A673 (cell line): ENCODE measurements around the gene ACP1. TPM values are rescaled to one million over a fixed set of nuclear protein-coding genes. Genes with fewer than 3 reads are reported as not detected.

Experiments used
- BruUV-seq: library from RNA; stranded (reverse); fragments of 400-500 nt; replicated peaks from 2 replicates; lab custom pipeline; 2021; lab: Mats Ljungman, UMichigan
- CTCF ChIA-PET: fragments of 300-600 bp; sonication (Branson Sonifier 250); formaldehyde crosslinking; loops from one replicate; lab custom pipeline; 2022; ENCODE audit warnings: antibody characterized with exemption; lab: Charles Lee
- POLR2A ChIA-PET: fragments of 300-600 bp; sonication (Branson Sonifier 250); formaldehyde crosslinking; loops from one replicate; lab custom pipeline; 2022; ENCODE audit warnings: antibody characterized with exemption; ENCODE audit not compliant: low non-redundant PET; lab: Charles Lee
- DNase-seq: peaks from one replicate; pipeline ENCODE4 v3.0.0-alpha.2; 2015; ENCODE audit warnings: low spot score
- H3K27ac ChIP-seq: fragments of 200-600 bp; sonication (generic); 2 replicates; pipeline ENCODE4 v1.5.1; 2016; ENCODE audit warnings: mixed run types, low read depth, mild to moderate bottlenecking, mixed read lengths, antibody characterized with exemption, low read length; ENCODE audit not compliant: poor library complexity, severe bottlenecking
- H3K27me3 ChIP-seq: fragments of 200-600 bp; sonication (generic); replicated peaks from 2 replicates; pipeline ENCODE4 v1.6.1; 2017; ENCODE audit warnings: mixed run types, low read depth, mild to moderate bottlenecking, mixed read lengths, antibody characterized with exemption, low read length; ENCODE audit not compliant: insufficient read depth, poor library complexity
- H3K36me3 ChIP-seq: fragments of 200-600 bp; sonication (generic); 2 replicates; pipeline ENCODE4 v1.6.1; 2016; ENCODE audit warnings: mixed run types, mild to moderate bottlenecking, mixed read lengths, antibody characterized with exemption, low read length; ENCODE audit not compliant: insufficient read depth, poor library complexity, severe bottlenecking
- H3K4me1 ChIP-seq: fragments of 200-600 bp; sonication (generic); 2 replicates; pipeline ENCODE4 v1.6.1; 2017; ENCODE audit warnings: mixed run types, mild to moderate bottlenecking, mixed read lengths, antibody characterized with exemption, low read length; ENCODE audit not compliant: insufficient read depth, poor library complexity, severe bottlenecking
- H3K4me3 ChIP-seq: fragments of 200-600 bp; sonication (generic); 2 replicates; pipeline ENCODE4 v1.5.1; 2016; ENCODE audit warnings: low read depth, mixed run types, mild to moderate bottlenecking, mixed read lengths, low read length; ENCODE audit not compliant: poor library complexity, severe bottlenecking
- H3K9me3 ChIP-seq: fragments of 200-600 bp; sonication (generic); 2 replicates; pipeline ENCODE4 v1.6.1; 2016; ENCODE audit warnings: mixed run types, low read depth, mild to moderate bottlenecking, mixed read lengths, antibody characterized with exemption, low read length; ENCODE audit not compliant: poor library complexity, severe bottlenecking
- EZH2 ChIP-seq: fragments of 200-600 bp; sonication (generic); IDR thresholded peaks from 2 replicates; pipeline ENCODE4 v1.6.1; 2017; ENCODE audit warnings: borderline replicate concordance, low read depth, mild to moderate bottlenecking, mixed read lengths, antibody characterized with exemption, low read length; ENCODE audit not compliant: poor library complexity, severe bottlenecking
- intact Hi-C: fragments of 100-400 bp; cut with micrococcal nuclease; formaldehyde crosslinking; loops from one replicate; pipeline ENCODE4 v1.10.0; 2022; ENCODE audit not compliant: unreplicated experiment
- total RNA-seq: library from RNA; stranded (reverse); gene quantifications from 2 replicates; pipeline ENCODE4 v1.2.3, GENCODE V29; 2021
- TF ChIP-seq, protein P1 (sequence below): fragments of 300-800, 200-600 bp; sonication (generic); conservative IDR thresholded peaks from 2 replicates; pipeline ENCODE4 v1.5.1; 2017; ENCODE audit warnings: low read depth, mild to moderate bottlenecking, antibody characterized with exemption, low read length, moderate library complexity, mixed read lengths

The ACP1 gene
- total RNA-seq, 1 experiment from 2014 or later: 161 TPM

DNA sequence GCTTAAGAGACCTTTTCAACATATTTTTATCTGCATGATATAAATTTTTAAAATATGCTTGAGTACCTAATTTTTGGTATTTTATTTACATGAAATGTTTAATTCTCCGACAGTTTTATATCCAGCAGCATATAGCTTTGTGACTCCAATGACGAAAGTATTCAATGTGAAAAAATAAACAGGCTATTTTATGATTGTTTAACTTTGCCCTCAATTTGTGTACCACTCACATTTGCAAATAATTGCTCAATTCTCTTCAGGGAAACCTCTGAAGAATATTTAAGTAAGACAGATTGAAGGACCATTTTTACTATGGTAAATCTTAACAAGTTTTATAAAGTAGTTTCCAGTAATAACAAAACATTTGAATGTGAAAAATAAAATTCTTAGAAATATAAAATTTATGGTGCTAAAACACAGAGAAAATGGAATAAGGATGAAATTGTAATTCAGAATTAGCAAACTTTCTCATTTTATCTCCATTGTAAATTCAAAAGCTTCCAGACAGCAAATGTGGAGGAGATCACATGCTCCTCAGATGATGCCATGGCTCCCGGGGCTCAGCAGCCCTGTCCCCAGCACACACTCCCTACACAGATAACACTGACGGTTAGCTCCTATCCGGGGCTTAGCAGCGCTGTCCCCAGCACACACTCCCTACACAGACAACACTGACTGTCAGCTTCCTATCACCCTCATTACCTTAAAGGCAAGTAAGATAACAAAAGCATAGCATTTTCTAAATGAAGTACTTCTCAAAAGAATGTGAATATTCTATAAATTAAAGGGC lies 40.6 kb upstream of the ACP1 start:
- no peaks in the 10 kb centered on the region for H3K4me1 ChIP-seq
- BruUV-seq: no TSS peak
- DNase-seq: no peak
- no peak overlapping the region for H3K4me3 ChIP-seq
- H3K27ac ChIP-seq: no peak overlapping the region
- H3K36me3 ChIP-seq: peaks cover 4% of the 10 kb centered on the region
- no peaks in the 10 kb centered on the region for H3K27me3 ChIP-seq
- ChIA-PET POLR2A (no interaction called here), CTCF (no interaction called here)
- intact Hi-C loops: no loop called here
- H3K9me3 ChIP-seq: no peaks in the 10 kb centered on the region
- TF ChIP-seq, protein P1, sequence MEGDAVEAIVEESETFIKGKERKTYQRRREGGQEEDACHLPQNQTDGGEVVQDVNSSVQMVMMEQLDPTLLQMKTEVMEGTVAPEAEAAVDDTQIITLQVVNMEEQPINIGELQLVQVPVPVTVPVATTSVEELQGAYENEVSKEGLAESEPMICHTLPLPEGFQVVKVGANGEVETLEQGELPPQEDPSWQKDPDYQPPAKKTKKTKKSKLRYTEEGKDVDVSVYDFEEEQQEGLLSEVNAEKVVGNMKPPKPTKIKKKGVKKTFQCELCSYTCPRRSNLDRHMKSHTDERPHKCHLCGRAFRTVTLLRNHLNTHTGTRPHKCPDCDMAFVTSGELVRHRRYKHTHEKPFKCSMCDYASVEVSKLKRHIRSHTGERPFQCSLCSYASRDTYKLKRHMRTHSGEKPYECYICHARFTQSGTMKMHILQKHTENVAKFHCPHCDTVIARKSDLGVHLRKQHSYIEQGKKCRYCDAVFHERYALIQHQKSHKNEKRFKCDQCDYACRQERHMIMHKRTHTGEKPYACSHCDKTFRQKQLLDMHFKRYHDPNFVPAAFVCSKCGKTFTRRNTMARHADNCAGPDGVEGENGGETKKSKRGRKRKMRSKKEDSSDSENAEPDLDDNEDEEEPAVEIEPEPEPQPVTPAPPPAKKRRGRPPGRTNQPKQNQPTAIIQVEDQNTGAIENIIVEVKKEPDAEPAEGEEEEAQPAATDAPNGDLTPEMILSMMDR: no peak
- TF ChIP-seq EZH2: no peak

- TF ChIP-seq, protein P1: no peak
- no peak for TF ChIP-seq EZH2
- no TSS peak for BruUV-seq
- Histone ChIP-seq H3K4me1 (no peaks in the 10 kb centered on the region), H3K4me3 (no peak overlapping the region), H3K27me3 (no peaks in the 10 kb centered on the region), H3K36me3 (peaks cover 5% of the 10 kb centered on the region), H3K9me3 (no peaks in the 10 kb centered on the region), H3K27ac (no peak overlapping the region)
- CTCF ChIA-PET: no interaction called here
- POLR2A ChIA-PET: no interaction called here
- no peak for DNase-seq
- intact Hi-C loops: no loop called here
Observed at GRCh38 chr2:228115-228514, 36.6 kb upstream of the ACP1 start.

DNA sequence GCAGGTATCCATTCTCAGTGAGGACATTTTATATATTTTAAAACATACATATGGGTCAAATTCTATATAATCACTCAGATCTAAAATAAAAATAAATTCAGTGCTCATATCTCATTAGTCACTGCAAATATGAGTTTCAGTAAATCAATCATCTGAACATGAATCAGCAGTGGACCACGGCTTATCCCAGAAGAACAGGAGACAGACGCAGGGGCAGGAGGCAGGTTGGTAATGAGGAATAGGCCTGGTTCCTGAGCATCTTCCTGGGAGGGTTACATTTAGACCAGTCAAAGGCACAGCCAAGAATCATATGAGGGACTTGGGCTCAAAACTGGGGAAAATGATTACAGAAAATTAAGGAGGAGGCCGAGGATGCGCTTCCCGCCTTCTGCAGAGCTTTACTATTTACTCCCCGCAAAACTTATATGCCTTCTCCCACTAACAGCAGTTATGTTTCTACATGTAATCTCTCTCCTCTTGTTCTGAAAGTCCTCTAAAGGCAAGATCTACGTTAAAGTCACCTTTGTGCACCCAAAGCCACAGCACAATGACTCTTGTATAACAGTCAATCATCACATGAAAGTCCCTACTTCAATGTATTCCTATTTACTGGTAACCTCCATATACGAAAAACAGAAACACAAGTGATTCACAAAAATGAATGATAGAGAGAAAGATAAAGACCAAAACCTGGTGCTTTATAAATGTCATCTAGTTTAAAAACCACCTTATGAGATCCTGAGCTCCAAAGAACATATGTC lies 36.0 kb upstream of the ACP1 start:
- no peak overlapping the region for H3K27ac ChIP-seq
- TF ChIP-seq EZH2: no peak
- TF ChIP-seq, protein P1: no peak
- ChIA-PET POLR2A (no interaction called here), CTCF (no interaction called here)
- no peaks in the 10 kb centered on the region for H3K9me3 ChIP-seq
- H3K4me3 ChIP-seq: no peak overlapping the region
- DNase-seq: no peak
- BruUV-seq: no TSS peak
- peaks cover 7% of the 10 kb centered on the region for H3K36me3 ChIP-seq
- intact Hi-C loops: no loop called here
- H3K27me3 ChIP-seq: no peaks in the 10 kb centered on the region
- no peaks in the 10 kb centered on the region for H3K4me1 ChIP-seq
